K562 (cell line): Measurements from ENCODE around the gene KLF17.

Source experiments
- CBX2 ChIP-seq: fragments of 200-600 bp; sonication (generic); IDR thresholded peaks from one replicate; pipeline ENCODE4 v1.6.1; 2012; ENCODE audit warnings: mild to moderate bottlenecking, low read length, inconsistent platforms; ENCODE audit not compliant: insufficient read depth, poor library complexity, severe bottlenecking
- CCAR2 ChIP-seq: fragments of 200-400 bp; formaldehyde crosslinking; IDR thresholded peaks from 2 replicates; pipeline ENCODE4 v1.6.1; 2017; ENCODE audit warnings: mild to moderate bottlenecking, low read depth, low read length
- GABPA ChIP-seq: fragments of 200-800 bp; sonication (Bioruptor generic); conservative IDR thresholded peaks from 2 replicates; pipeline ENCODE4 v1.6.1; 2016; ENCODE audit warnings: low read depth, missing genetic modification characterization, missing compliant biosample characterization
- HNRNPK ChIP-seq: fragments of 200-400 bp; formaldehyde crosslinking; IDR thresholded peaks from one replicate; pipeline ENCODE4 v1.6.1; 2018; ENCODE audit warnings: mild to moderate bottlenecking, low read depth, low read length; ENCODE audit not compliant: poor library complexity, severe bottlenecking
- ILK ChIP-seq: fragments of 450-650 bp; IDR thresholded peaks from 2 replicates; pipeline ENCODE4 v1.6.1; 2016; ENCODE audit warnings: missing genetic modification characterization, low read depth, mild to moderate bottlenecking, missing compliant biosample characterization, moderate library complexity, borderline replicate concordance
- KDM4B ChIP-seq, 2 experiments: fragments of 450-650 bp in 1 of 2; sonication (generic) in 1 of 2; IDR thresholded peaks; 2 replicates each; pipeline ENCODE4 v1.6.1; 2016 to 2017; ENCODE audit warnings: borderline replicate concordance in 2 of 2, antibody characterized with exemption in 1 of 2, low read depth in 1 of 2, mild to moderate bottlenecking in 1 of 2
- POLR2AphosphoS5 ChIP-seq: IDR thresholded peaks from 2 replicates; pipeline ENCODE4 v1.6.1; 2011; ENCODE audit warnings: mild to moderate bottlenecking, low read depth, low read length, moderate library complexity; ENCODE audit not compliant: control insufficient read depth, insufficient read depth
- TCF7 ChIP-seq: sonication (generic); IDR thresholded peaks from 2 replicates; pipeline ENCODE4 v1.6.1; 2016; ENCODE audit warnings: antibody characterized with exemption, borderline replicate concordance
- TSC22D4 ChIP-seq: fragments of 450-650 bp; IDR thresholded peaks from 2 replicates; pipeline ENCODE4 v1.6.1; 2016; ENCODE audit warnings: missing genetic modification characterization, missing biosample characterization, control low read depth
- TF ChIP-seq, protein P1 (sequence below): fragments of 200-400 bp; formaldehyde crosslinking; IDR thresholded peaks from 2 replicates; pipeline ENCODE4 v1.6.1; 2017; ENCODE audit warnings: mild to moderate bottlenecking, low read depth, low read length, moderate library complexity
- TF ChIP-seq, protein P2 (sequence below), 3 experiments: IDR thresholded peaks in 2 of 3; conservative IDR thresholded peaks in 1 of 3; 2 replicates each; pipeline ENCODE4 v1.5.1; 2011 to 2012; ENCODE audit warnings: low read length in 3 of 3, mild to moderate bottlenecking in 3 of 3, control low read depth in 2 of 3, improper control_type of control experiment in 1 of 3, inconsistent platforms in 1 of 3, low read depth in 1 of 3, mixed read lengths in 1 of 3, moderate library complexity in 1 of 3; ENCODE audit not compliant: insufficient read depth in 2 of 3

DNA sequence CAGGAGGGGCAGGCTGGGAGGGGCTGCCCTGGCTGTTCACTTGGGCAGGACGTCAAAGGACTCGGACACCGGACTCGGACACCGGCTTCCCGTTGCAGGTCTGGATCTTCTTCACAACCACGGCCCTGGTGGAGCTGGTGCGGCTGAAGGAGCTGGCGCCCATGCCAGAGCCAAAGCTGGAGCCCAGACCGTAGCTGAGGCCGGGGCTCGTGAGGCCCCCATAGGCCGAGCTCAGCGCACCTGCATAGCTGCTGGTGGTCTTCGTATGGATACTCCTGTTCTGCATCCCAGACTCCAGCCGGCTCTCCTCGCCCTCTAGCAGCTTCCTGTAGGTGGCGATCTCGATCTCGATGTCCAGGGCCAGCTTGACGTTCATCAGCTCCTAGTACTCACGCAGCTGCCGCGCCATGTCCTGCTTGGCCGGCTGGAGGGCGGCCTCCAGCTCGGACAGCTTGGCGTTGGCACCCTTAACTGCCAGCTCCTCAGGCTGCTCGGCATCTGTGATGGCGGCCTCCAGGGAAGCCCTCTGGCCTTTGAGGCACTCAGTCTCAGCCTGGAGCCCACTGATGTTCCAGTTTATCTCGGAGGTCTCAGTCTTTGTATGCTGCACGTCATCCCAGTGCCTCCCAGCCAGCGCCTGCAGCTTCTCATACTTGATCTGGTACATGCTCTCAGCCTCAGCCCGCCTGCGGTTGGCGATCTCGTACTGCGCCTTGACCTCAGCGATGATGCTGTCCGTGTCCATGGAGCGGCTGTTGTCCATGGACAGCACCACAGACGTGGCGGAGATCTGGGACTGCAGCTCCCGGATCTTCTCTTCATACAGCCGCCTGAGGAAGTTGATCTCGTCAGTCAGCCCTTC lies 15.1 kb upstream of the KLF17 start:
- TF ChIP-seq POLR2AphosphoS5: no peak
- no peak for TF ChIP-seq CBX2
- no peak for TF ChIP-seq GABPA (tag)
- TF ChIP-seq, protein P1, sequence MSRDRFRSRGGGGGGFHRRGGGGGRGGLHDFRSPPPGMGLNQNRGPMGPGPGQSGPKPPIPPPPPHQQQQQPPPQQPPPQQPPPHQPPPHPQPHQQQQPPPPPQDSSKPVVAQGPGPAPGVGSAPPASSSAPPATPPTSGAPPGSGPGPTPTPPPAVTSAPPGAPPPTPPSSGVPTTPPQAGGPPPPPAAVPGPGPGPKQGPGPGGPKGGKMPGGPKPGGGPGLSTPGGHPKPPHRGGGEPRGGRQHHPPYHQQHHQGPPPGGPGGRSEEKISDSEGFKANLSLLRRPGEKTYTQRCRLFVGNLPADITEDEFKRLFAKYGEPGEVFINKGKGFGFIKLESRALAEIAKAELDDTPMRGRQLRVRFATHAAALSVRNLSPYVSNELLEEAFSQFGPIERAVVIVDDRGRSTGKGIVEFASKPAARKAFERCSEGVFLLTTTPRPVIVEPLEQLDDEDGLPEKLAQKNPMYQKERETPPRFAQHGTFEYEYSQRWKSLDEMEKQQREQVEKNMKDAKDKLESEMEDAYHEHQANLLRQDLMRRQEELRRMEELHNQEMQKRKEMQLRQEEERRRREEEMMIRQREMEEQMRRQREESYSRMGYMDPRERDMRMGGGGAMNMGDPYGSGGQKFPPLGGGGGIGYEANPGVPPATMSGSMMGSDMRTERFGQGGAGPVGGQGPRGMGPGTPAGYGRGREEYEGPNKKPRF: no peak
- TF ChIP-seq, protein P2, sequence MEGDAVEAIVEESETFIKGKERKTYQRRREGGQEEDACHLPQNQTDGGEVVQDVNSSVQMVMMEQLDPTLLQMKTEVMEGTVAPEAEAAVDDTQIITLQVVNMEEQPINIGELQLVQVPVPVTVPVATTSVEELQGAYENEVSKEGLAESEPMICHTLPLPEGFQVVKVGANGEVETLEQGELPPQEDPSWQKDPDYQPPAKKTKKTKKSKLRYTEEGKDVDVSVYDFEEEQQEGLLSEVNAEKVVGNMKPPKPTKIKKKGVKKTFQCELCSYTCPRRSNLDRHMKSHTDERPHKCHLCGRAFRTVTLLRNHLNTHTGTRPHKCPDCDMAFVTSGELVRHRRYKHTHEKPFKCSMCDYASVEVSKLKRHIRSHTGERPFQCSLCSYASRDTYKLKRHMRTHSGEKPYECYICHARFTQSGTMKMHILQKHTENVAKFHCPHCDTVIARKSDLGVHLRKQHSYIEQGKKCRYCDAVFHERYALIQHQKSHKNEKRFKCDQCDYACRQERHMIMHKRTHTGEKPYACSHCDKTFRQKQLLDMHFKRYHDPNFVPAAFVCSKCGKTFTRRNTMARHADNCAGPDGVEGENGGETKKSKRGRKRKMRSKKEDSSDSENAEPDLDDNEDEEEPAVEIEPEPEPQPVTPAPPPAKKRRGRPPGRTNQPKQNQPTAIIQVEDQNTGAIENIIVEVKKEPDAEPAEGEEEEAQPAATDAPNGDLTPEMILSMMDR (IDR thresholded peaks at IDR 0.05 in 2 of 3, conservative IDR thresholded peaks at IDR 0.05 in 1 of 3; ENCODE audit: insufficient read depth in 2 of 3, low read depth in 1 of 3, low read length in 3 of 3): peak; percentile 70 to 81 (median 80)
- TF ChIP-seq TCF7: no peak
- TF ChIP-seq CCAR2: no peak
- no peak for TF ChIP-seq KDM4B (IDR thresholded peaks at IDR 0.05; ENCODE audit: borderline replicate concordance in 2 of 2, low read depth in 1 of 2)
- TF ChIP-seq HNRNPK: no peak
- no peak for TF ChIP-seq TSC22D4 (tag)
- TF ChIP-seq ILK: no peak
